ENCODE measurements around the gene GRAMD2B.
A peak's percentile ranks its signal among the peaks of the same experiment; 100 is the strongest.

GRAMD2B gene

DNA sequence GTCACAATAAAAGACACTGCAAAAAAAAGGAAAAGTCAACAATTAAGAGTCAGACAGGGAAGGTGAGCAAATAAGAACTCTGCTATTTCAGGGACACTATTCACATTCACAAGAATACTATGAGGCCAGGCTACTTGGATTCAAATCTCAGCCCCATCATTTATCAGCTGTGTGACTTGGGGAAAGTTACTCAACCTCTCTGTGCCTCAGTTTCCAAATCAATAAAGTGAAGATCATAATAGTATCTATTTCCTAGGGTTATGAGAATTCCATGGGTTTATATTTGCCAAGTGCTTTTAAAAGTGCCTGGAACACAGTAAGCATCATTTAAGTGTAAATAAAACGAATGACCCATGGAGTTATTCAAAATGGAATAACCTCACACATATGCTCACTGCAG lies 115.4 kb downstream of the GRAMD2B start:
- CTCF ChIA-PET, result interaction anchor here (0.6 to 6.9 kb wide), 25 partner anchors 11 to 282 kb away, joined by 3 to 65 read pairs (median 4); no protein-coding TSS in a partner anchor
- Histone ChIP-seq H3K4me3 (ENCODE audit: low read depth, low read length) (no peak overlapping the region), H3K27ac (ENCODE audit: extremely low read depth, low read depth, low read length) (no peak overlapping the region), H3K4me1 (ENCODE audit: control insufficient read depth, insufficient read depth, low read length) (no peaks in the 10 kb centered on the region), H3K36me3 (ENCODE audit: control insufficient read depth in 2 of 2, insufficient read depth in 1 of 2, low read length in 2 of 2) (peaks cover 0 to 7% of the 10 kb centered on the region in 2 experiments; a peak in 1 of 3 replicates), H3K9me3 (ENCODE audit: control insufficient read depth, insufficient read depth, low read depth, low read length) (no peaks in the 10 kb centered on the region)
- POLR2A ChIA-PET, result interaction anchor here (0.6 to 1.1 kb wide), 2 partner anchors 57 to 127 kb away, joined by 3 read pairs; partner anchors contain the start of gene ALDH7A1
- peak; percentile 90 for TF ChIP-seq ZNF768 (tag by site-specific recombination; IDR thresholded peaks at IDR 0.05)
- TF ChIP-seq, protein P1, sequence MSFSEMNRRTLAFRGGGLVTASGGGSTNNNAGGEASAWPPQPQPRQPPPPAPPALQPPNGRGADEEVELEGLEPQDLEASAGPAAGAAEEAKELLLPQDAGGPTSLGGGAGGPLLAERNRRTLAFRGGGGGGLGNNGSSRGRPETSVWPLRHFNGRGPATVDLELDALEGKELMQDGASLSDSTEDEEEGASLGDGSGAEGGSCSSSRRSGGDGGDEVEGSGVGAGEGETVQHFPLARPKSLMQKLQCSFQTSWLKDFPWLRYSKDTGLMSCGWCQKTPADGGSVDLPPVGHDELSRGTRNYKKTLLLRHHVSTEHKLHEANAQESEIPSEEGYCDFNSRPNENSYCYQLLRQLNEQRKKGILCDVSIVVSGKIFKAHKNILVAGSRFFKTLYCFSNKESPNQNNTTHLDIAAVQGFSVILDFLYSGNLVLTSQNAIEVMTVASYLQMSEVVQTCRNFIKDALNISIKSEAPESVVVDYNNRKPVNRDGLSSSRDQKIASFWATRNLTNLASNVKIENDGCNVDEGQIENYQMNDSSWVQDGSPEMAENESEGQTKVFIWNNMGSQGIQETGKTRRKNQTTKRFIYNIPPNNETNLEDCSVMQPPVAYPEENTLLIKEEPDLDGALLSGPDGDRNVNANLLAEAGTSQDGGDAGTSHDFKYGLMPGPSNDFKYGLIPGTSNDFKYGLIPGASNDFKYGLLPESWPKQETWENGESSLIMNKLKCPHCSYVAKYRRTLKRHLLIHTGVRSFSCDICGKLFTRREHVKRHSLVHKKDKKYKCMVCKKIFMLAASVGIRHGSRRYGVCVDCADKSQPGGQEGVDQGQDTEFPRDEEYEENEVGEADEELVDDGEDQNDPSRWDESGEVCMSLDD (tag by site-specific recombination; IDR thresholded peaks at IDR 0.05), result no peak

DNA sequence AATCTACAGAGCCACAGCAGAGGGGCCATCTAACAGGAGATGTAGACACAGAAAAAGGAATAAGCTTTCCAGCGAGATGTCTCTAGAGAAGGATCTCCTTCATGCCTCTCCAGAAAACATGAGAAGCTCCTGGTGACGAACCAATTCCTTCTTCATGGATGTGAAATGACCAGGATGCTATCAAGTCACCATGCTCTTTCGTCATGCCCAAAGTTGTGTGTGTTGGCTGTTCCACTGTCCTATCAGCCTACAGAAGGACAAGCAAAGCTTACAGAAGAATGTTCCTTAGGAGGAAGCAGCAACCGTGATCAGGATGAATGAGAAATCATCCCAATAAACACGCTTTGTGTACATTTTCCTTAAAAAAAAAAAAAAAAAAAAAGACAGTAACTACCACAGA lies 117.4 kb downstream of the GRAMD2B start:
- H3K27ac ChIP-seq (ENCODE audit: extremely low read depth, low read depth, low read length), result no peak overlapping the region

DNA sequence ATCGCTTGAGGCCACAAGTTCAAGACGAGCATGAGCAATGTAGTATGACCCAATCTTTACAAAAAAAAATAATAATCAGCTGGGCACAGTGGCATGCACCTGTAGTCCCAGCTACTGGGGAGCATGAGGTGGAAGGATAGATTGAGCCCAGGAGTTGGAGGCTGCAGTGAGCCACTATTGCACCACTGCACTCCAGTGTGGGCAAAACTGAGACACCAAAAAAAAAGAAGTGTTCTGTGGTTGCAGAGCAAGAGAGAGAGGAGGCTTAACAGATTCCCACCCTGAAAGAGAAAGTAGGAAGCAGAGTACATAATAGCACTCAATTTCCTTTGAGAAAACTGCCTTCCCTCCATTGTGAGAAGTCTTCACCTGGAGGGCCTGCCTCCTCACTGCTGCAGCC lies 119.2 kb downstream of the GRAMD2B start:
- Histone ChIP-seq H3K4me3 (ENCODE audit: low read depth, low read length) (no peak overlapping the region), H3K4me1 (ENCODE audit: control insufficient read depth, insufficient read depth, low read length) (no peaks in the 10 kb centered on the region), H3K27ac (ENCODE audit: extremely low read depth, low read depth, low read length) (no peak overlapping the region), H3K36me3 (ENCODE audit: control insufficient read depth in 2 of 2, insufficient read depth in 1 of 2, low read length in 2 of 2) (peaks cover 15 to 32% of the 10 kb centered on the region in 2 experiments), H3K9me3 (ENCODE audit: control insufficient read depth, insufficient read depth, low read depth, low read length) (no peaks in the 10 kb centered on the region)
- ChIA-PET POLR2A (no interaction called here), CTCF (interaction anchor here (0.7 to 6.9 kb wide), 4 partner anchors 9 to 204 kb away, joined by 3 to 65 read pairs (median 36); no protein-coding TSS in a partner anchor)
- TF ChIP-seq, protein P2, sequence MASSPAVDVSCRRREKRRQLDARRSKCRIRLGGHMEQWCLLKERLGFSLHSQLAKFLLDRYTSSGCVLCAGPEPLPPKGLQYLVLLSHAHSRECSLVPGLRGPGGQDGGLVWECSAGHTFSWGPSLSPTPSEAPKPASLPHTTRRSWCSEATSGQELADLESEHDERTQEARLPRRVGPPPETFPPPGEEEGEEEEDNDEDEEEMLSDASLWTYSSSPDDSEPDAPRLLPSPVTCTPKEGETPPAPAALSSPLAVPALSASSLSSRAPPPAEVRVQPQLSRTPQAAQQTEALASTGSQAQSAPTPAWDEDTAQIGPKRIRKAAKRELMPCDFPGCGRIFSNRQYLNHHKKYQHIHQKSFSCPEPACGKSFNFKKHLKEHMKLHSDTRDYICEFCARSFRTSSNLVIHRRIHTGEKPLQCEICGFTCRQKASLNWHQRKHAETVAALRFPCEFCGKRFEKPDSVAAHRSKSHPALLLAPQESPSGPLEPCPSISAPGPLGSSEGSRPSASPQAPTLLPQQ (tag by site-specific recombination; IDR thresholded peaks at IDR 0.05), result no peak
- TF ChIP-seq, protein P3, sequence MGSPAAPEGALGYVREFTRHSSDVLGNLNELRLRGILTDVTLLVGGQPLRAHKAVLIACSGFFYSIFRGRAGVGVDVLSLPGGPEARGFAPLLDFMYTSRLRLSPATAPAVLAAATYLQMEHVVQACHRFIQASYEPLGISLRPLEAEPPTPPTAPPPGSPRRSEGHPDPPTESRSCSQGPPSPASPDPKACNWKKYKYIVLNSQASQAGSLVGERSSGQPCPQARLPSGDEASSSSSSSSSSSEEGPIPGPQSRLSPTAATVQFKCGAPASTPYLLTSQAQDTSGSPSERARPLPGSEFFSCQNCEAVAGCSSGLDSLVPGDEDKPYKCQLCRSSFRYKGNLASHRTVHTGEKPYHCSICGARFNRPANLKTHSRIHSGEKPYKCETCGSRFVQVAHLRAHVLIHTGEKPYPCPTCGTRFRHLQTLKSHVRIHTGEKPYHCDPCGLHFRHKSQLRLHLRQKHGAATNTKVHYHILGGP (tag by site-specific recombination; IDR thresholded peaks at IDR 0.05), result no peak
- TF ChIP-seq ZNF157 (tag by site-specific recombination; IDR thresholded peaks at IDR 0.05), result no peak
- no peak for TF ChIP-seq ZNF426 (tag by site-specific recombination; IDR thresholded peaks at IDR 0.05)
- TF ChIP-seq ZNF112 (tag by site-specific recombination; IDR thresholded peaks at IDR 0.05), result no peak

More for the DNA sequence above, 117.4 kb downstream of the GRAMD2B start:
- POLR2A ChIA-PET, result no interaction called here
- H3K9me3 ChIP-seq (ENCODE audit: control insufficient read depth, insufficient read depth, low read depth, low read length), result no peaks in the 10 kb centered on the region
- CTCF ChIA-PET, result interaction anchor here (0.6 to 6.9 kb wide), 14 partner anchors 19 to 203 kb away, joined by 3 to 65 read pairs (median 4); partner anchors contain the start of gene ALDH7A1
- no peak for TF ChIP-seq ZNF48 (tag by site-specific recombination; IDR thresholded peaks at IDR 0.05)
- TF ChIP-seq, protein P4, sequence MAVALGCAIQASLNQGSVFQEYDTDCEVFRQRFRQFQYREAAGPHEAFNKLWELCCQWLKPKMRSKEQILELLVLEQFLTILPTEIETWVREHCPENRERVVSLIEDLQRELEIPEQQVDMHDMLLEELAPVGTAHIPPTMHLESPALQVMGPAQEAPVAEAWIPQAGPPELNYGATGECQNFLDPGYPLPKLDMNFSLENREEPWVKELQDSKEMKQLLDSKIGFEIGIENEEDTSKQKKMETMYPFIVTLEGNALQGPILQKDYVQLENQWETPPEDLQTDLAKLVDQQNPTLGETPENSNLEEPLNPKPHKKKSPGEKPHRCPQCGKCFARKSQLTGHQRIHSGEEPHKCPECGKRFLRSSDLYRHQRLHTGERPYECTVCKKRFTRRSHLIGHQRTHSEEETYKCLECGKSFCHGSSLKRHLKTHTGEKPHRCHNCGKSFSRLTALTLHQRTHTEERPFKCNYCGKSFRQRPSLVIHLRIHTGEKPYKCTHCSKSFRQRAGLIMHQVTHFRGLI (tag by site-specific recombination; IDR thresholded peaks at IDR 0.05), result no peak
- TF ChIP-seq, protein P5, sequence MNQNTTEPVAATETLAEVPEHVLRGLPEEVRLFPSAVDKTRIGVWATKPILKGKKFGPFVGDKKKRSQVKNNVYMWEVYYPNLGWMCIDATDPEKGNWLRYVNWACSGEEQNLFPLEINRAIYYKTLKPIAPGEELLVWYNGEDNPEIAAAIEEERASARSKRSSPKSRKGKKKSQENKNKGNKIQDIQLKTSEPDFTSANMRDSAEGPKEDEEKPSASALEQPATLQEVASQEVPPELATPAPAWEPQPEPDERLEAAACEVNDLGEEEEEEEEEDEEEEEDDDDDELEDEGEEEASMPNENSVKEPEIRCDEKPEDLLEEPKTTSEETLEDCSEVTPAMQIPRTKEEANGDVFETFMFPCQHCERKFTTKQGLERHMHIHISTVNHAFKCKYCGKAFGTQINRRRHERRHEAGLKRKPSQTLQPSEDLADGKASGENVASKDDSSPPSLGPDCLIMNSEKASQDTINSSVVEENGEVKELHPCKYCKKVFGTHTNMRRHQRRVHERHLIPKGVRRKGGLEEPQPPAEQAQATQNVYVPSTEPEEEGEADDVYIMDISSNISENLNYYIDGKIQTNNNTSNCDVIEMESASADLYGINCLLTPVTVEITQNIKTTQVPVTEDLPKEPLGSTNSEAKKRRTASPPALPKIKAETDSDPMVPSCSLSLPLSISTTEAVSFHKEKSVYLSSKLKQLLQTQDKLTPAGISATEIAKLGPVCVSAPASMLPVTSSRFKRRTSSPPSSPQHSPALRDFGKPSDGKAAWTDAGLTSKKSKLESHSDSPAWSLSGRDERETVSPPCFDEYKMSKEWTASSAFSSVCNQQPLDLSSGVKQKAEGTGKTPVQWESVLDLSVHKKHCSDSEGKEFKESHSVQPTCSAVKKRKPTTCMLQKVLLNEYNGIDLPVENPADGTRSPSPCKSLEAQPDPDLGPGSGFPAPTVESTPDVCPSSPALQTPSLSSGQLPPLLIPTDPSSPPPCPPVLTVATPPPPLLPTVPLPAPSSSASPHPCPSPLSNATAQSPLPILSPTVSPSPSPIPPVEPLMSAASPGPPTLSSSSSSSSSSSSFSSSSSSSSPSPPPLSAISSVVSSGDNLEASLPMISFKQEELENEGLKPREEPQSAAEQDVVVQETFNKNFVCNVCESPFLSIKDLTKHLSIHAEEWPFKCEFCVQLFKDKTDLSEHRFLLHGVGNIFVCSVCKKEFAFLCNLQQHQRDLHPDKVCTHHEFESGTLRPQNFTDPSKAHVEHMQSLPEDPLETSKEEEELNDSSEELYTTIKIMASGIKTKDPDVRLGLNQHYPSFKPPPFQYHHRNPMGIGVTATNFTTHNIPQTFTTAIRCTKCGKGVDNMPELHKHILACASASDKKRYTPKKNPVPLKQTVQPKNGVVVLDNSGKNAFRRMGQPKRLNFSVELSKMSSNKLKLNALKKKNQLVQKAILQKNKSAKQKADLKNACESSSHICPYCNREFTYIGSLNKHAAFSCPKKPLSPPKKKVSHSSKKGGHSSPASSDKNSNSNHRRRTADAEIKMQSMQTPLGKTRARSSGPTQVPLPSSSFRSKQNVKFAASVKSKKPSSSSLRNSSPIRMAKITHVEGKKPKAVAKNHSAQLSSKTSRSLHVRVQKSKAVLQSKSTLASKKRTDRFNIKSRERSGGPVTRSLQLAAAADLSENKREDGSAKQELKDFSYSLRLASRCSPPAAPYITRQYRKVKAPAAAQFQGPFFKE (tag by site-specific recombination; IDR thresholded peaks at IDR 0.05; ENCODE audit: borderline replicate concordance), result no peak
- no peak for TF ChIP-seq ZNF596 (tag by site-specific recombination; IDR thresholded peaks at IDR 0.05)
- TF ChIP-seq ZNF654 (tag by site-specific recombination; IDR thresholded peaks at IDR 0.05; ENCODE audit: low read depth), result no peak
- TF ChIP-seq ZNF202 (tag by site-specific recombination; IDR thresholded peaks at IDR 0.05; ENCODE audit: borderline replicate concordance), result no peak
- TF ChIP-seq ZNF626 (tag by site-specific recombination; IDR thresholded peaks at IDR 0.05), result no peak
- TF ChIP-seq ZNF549 (tag by site-specific recombination; IDR thresholded peaks at IDR 0.05), result no peak
- H3K4me1 ChIP-seq (ENCODE audit: control insufficient read depth, insufficient read depth, low read length), result no peaks in the 10 kb centered on the region
- H3K36me3 ChIP-seq (ENCODE audit: control insufficient read depth in 2 of 2, insufficient read depth in 1 of 2, low read length in 2 of 2), result peaks cover 5 to 16% of the 10 kb centered on the region in 2 experiments
- H3K4me3 ChIP-seq (ENCODE audit: low read depth, low read length), result no peak overlapping the region

All from HEK293 (cell line).